Cardiac fibroblast (primary cell): ENCODE results near the gene ZNF438.

Experiments used
- DNase-seq, 2 donors: peaks; one replicate each; pipeline versions ENCODE4 v3.0.0 to v3.0.0-alpha.2; 2010; ENCODE audit warnings: low read depth in 2 of 2
- H3K4me3 ChIP-seq, 2 donors: replicated peaks in 1 of 2; 1 replicate in 1 of 2; 2 replicates in 1 of 2; pipeline ENCODE4 v1.5.1; 2011; ENCODE audit warnings: low read depth in 2 of 2, low read length in 2 of 2, mild to moderate bottlenecking in 2 of 2, moderate library complexity in 1 of 2
- CTCF ChIP-seq: IDR thresholded peaks from one replicate; pipeline ENCODE4 v1.5.1; 2011; ENCODE audit warnings: low read depth, mild to moderate bottlenecking, low read length, inconsistent platforms

Gene ZNF438

GRCh38 chr10:30813872-30814481 is 217.7 kb downstream of the ZNF438 start:
- no peak for TF ChIP-seq CTCF
- H3K4me3 ChIP-seq: no peak overlapping the region
- peak; percentile 51 to 89 for DNase-seq

- TF ChIP-seq CTCF: no peak
- DNase-seq: peak; percentile 93 to 96
- peak overlapping the region in 1 of 2 donors; percentile 2 for H3K4me3 ChIP-seq
These were observed 219.4 kb downstream of the ZNF438 start for GRCh38 chr10:30812018-30812851.

- no peak overlapping the region for H3K4me3 ChIP-seq
- peak in 1 of 2 donors; percentile 84 for DNase-seq
- no peak for TF ChIP-seq CTCF
These were observed 220.2 kb downstream of the ZNF438 start for GRCh38 chr10:30811276-30812017.

GRCh38 chr10:30810416-30810815 is 221.2 kb downstream of the ZNF438 start:
- H3K4me3 ChIP-seq: no peak overlapping the region
- no peak for TF ChIP-seq CTCF
- DNase-seq: no peak

GRCh38 chr10:30806850-30807249 is 224.8 kb downstream of the ZNF438 start:
- no peak for TF ChIP-seq CTCF
- H3K4me3 ChIP-seq: no peak overlapping the region
- no peak for DNase-seq

GRCh38 chr10:30805061-30805460 is 226.6 kb downstream of the ZNF438 start:
- DNase-seq: no peak
- TF ChIP-seq CTCF: no peak
- no peak overlapping the region for H3K4me3 ChIP-seq
